NCI-H69 (cell line): ENCODE measurements around the gene SCCPDH.

Experiments used
- DNase-seq: peaks from one replicate; lab custom pipeline; 2025; lab: John Stamatoyannopoulos, UW

SCCPDH gene

DNA sequence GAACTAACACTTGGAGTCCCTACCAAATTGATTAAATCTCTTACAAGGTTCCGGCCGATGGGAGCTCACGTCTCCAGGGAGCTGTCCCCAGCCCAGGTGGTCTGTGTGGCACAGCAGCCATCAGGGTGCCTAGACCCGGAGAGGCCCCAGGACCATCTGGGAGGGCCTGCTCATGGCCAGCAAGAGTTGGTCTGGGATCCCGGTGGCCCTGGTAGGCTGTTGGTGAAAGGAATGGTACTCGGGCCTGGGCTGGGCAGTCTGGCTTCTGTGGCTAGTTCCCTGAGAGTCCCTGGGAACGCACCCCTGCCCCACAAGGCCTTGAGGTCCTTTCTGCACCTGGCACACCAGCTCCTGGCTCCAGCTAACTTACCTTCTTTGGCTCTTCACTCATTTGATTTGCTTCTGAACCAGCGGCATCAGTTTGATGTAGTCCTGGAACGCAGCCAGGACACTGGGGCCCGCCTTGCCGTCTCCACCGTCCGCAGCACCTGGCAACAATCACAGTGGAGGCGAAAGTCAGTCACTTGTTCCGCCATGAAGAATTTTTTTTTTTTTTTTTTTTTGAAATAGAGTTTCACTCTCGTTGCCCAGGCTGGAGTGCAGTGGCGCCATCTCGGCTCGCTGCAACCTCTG lies 62.5 kb downstream of the SCCPDH start:
- peak; percentile 87 for DNase-seq

DNA sequence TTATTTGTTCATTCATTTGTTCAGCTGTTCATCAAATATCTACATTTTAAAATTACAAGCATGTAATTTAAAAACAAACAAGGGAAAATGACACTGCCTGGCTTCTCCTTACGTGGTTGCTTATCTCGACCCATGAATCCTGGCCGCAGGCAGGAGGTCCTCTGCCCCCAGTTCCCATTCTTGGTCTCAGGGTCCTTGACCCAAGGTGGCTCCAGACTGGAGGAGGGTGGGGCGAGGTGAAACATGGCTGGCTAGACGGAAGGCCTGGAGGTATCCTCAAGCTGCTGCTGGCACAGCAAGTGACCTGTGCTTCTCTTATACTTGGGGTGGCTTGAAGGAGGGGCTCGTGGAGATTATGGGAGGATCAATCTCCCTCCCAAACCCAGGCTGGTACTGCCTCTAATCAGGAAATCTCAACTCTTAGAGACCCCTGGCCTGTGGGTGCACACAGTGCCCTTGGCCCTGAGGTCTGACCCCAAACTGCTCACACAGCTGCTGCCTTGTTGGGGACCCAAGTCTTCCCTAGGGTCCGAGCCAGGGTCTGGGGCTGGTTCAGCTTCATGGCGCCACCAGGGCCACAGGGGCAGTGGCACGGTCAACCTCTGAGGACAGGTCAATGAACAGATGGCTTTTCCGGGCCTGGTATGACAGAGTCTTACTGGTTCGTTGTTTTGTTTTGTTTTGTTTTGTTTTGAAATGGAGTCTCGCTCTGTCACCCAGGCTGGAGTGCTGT lies 63.7 kb downstream of the SCCPDH start:
- peak; percentile 14 for DNase-seq

DNA sequence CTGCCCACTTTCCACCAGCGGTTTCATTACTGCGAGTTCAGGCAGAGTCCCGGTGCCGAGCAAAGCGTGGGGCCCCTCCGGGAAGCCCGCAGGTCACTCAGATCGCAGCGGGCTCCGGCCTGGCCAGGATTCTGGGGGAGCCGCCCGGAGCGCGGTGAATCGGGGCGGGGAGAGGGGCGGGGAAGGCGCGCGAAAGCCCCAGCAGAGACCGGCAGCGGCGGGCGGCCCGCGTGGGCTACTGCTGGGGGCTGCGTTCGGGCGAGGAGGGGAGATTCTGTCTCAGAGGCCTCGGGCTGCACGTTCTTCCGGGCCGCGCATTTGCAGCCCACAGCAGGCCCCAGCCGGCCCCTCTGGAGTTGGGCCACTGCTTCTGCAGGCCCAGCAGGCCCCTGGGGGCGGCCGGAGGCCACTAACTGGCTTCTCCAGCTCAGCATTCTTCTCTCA lies 64.7 kb downstream of the SCCPDH start:
- DNase-seq, result no peak

DNA sequence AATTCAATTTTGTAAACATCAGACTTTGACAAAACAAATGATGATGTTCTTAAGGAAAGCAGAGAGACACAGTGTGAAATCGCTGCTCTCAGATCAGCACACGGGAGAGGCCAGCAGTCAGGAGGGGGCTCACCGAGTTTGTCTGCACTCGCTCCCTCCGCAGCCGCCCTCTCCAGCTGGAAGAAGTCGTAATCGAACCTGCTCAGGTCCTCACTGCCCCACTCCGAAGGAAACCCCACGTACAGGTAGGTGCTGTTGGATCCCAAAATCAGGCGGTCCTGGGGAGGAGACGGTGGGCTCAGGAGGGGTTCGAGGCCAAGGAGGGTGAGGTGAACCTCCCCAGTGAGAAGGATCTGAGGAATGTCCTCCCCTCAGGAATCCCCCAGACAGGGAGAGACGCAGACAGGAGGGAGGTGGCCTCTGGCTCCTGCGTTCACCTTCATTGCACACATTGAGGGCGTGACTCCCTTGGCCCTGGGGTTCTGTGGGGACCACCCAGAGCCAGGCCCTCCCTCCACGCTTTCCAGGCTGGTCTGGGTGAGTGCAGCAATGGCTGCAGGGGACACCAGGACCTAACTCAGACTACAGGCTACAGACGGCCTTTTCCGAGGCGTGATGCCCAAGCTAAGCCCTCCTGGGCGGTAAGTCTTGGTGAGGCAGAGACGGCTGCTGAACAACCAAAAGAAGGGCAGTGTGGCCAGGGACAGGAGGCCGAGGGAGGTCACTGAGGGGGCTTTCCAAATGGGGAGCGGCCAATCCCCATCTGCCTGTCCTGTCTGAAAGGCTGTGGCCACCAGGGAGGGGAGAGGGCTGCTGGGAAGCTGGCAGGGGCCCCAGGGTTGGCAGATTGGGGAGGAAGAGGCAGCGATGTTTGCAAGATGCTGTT lies 65.5 kb downstream of the SCCPDH start:
- no peak for DNase-seq

DNA sequence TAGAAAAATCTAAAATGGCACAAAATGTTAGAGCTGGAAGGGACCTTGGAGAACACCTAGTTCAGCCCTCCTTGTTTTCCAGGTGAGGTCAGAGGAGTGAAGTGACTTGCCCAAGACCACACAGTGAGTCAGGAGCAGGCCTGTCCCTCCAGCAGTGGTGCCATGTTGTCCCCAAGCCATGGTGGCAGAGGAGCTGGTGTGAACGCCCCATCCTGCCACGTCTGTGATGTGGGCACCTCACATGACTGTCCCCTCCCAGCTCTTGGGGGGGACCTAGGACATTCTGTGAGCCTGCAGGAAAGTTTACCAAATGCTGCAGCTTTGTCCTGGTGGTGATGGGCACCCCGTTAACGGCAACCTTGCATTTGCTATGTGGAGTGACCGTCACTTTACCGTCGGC lies 66.2 kb downstream of the SCCPDH start:
- no peak for DNase-seq

DNA sequence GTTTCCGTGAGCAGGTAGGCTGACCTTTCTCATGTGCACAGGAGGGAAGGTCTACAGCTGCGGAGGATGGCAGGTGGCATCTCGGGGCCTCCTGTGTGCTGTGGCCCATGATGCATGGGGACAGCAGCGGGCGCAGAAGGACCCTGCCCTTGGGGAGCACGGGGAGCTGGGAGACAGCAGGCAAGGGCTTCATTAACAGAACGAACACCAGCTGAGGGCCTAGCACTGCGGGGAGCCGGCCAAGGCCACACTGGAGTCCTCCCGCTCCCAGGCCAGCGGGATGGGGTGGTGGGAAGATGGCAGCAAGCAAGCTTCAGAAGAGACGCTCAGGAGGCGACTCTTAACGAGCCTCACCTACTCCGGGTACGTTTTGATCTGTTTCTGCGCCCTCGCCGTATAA lies 66.6 kb downstream of the SCCPDH start:
- DNase-seq, result no peak

DNA sequence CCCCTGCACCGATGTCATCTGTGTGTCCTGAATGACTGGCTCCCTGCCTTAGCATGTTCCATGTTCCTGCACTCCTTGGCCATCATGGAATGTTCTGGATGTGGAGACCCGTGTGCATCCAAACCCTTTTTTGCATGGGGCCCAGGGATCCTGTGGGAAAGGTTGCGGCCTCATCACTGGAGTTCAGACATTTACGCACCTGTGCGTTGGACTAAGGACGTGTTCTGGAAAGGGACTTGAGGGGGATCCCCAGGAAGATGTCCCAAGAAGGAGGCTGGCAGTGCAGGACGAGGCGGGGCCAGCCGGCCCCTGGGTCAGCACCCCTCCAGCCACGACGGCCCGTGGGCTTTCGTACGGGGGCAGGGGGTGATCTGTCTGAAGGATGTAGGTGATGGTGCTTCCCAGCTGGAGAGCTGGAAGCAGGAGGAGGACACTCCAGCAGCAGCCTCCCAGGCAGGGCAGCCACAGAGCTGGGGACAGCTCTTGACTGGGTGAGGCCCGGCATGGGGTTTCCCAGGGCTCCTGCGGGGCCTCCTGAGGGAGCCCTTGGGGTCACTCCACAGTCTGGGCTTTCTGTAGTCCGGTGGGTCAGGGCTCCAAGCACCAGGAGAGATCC lies 67.2 kb downstream of the SCCPDH start:
- DNase-seq, result no peak

DNA sequence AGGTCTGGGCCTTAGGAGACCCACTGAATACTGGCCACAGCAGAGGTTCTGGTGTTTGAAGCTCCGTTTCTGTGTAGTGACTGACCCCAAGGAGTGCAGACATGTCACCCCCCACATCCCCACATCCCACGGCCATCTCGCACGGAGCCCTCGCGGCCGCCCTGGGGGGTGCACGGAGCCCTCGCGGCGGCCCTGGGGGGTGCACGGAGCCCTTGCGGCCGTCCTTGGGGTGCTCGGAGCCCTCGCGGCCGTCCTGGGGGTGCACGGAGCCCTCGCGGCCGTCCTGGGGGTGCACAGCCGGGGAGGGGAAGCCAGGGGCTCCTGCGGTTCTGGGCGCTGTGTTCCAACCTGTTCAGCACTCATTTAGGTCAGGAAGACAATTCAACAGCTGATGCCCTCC lies 68.4 kb downstream of the SCCPDH start:
- DNase-seq, result no peak

DNA sequence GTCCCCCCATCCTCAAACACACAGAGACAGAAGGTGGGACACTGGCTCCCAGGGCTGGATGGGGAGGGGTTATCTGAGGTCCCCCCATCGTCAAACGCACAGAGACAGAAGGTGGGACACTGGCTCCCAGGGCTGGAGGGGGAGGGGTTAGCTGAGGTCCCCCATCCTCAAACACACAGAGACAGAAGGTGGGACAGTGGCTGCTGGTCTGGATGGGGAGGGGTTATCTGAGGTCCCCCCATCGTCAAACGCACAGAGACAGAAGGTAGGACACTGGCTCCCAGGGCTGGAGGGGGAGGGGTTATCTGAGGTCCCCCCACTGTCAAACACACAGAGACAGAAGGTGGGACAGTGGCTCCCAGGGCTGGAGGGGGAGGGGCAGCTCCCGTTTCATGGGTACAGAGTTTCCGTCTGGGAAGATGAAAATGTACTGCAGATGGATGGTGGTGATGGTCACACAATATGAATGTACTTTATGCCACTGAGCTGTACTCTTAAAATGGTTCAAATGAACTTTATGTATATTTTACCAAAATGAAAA lies 69.2 kb downstream of the SCCPDH start:
- no peak for DNase-seq

DNA sequence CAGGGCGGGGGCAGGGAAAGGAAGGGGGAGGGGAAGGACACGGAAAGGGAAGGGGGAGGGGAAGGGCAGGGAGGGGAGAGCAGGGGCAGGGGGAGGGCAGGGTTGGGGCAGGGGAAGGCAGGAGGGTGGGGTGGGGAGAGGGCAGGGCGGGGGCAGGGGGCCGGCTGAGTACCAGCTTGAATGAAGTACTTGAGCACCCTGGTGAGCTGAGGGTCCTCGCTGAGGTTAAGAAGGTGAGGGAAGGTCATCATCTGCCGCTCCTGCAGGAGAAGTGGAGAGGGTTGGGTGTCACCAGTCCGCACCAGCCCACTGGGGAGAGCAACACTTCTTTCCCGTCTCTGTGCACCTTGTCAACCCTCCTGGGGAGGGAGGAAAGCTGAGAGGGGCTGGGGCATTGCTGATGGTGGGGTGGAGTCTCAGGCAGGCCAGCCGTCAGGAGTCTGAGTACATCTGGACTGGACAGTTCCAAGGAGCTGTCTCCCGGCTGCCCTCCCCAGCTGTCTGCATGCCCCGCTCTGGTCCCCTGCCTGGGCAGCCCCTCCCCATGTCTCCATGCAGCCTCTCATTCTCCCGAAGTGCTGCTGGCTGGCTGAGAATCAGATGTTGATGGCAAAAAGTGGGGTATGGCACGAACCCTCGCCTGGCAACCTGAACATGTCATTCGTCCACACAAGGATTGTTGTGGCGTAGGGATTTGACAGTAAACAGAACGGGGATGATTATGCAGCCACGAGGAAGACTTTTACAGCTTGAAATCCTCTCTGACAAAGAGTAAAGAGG lies 70.0 kb downstream of the SCCPDH start:
- DNase-seq, result peak; percentile 11

DNA sequence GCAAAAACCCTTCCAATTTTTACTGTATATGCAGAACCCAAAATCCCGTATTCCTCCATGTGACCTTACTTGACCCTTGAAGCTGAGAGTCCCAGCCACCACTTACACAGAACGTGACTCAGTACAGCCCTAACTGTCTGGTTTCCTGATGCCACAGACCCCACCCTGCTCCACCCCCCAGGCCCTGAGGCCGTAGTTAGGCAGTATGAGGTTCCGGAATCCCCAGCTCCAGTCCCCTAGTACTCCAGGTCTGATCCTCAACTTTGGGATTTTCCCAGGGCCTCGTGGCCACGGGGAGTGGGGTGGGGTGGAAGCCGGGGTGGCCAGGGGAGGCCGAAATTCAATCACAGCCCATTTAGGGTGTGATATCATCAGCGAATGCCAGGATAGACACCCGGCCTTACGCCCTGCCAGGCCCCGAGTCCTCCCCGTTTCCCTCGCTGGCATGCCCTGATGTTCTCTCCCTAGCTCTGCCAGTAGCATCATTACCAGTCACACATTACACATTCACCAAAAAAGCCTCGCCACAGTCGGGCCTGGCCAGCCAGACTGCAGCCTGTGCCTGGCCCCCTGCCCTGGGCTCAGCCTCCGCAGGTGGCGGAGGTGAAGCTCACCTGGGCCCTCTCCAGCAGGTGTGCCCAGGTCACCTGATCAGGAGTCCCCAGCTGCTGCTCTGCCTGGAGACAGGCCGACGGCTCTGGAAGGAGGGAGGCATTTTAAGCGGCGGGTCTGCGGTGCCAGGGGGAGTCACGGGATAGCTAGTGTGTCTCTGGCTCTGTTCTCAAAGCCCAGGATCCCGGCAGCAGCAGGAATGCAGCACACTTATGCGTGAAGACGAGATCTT lies 70.8 kb downstream of the SCCPDH start:
- DNase-seq, result peak; percentile 43

DNA sequence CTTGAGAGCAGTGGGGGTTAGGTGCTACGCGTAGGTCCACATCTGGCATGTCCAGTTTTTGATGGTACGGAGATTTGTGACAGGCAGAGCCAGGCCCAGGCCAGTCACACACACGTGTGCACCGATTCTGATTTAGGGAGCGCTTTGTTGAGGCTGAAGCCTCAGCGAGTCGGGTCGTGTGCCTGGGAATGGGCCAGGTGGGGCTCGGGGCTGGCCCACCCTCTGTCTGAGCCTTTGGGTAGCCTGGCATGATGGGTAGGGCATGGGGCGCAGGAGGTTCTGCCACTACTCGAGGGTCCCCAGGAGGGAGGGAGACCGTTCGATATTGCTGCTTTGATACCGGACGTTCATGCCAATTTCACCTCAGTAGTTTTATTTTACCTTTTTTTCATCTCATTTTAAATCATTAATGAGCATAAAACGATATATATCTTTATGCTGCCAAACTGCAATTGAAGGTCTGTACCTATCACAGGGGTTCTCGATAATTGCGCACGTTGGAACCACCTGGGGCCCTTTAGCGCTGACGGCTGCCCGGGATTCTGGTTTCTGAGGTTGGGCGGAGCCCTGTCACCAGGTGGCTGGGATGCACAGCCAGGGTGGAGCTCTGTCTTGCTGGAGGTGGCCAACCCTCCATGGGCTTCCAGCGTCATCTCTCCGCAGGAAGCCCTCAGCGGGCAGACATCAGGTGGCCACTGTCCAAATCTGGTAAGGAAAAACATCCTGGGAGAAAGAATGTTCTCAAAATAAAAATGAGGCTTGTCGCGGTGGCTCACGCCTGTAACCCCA lies 71.9 kb downstream of the SCCPDH start:
- peak; percentile 57 for DNase-seq

DNA sequence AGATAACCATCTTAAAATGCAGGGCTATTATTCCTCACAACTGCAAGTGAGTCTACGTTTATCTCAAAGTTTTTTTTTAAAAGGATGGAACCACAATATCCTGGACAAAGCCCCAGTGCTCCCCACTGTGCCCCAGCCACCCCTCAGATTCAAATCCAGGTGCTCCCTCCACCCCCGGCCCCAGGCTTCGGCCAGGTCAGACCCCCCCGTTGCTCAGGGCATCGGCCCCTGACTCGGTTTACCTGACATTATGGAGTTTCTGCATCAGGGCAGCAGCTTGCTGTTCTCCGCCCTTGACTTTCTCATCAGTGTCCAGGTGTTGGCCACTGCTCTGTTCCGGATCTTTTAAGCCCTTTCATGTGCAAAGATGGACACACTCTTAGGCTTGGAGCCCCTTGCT lies 72.9 kb downstream of the SCCPDH start:
- DNase-seq, result no peak

DNA sequence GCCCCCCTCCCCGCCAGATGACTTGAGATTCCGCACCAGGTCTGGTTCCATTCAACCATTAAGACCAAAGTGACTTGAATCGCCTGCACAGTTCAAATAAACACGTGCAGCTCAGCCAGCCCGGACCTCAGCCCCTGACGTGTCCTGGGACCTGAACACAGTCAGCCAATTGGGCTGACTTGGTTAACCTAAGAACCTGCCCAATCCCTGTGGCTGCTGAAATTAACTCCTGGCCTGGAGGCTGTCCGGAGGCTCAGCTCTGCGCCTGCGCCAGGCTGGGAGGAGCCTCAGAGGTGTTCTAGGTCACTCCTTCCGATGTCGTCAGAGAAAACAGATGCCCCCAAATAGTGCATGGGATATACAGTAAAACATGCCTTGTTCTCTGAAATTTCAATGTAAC lies 73.4 kb downstream of the SCCPDH start:
- DNase-seq, result no peak

DNA sequence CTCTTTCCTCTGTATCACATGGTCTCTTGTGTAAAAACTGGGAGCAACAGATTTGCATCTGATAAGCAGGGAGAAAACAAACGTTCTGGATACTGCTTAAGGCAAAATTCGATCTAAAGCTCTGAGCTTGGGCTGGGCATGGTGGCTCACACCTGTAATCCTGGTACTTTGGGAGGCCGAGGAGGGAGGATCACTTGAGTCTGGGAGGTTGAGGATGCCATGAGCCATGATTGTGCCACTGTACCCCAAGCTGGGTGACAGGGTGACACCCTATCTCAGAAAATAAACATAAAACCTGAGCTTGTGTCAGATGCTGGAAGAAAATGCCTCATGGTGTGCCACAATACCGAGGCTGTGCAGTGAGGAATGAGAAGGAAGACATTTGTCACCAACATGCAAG lies 73.9 kb downstream of the SCCPDH start:
- no peak for DNase-seq

DNA sequence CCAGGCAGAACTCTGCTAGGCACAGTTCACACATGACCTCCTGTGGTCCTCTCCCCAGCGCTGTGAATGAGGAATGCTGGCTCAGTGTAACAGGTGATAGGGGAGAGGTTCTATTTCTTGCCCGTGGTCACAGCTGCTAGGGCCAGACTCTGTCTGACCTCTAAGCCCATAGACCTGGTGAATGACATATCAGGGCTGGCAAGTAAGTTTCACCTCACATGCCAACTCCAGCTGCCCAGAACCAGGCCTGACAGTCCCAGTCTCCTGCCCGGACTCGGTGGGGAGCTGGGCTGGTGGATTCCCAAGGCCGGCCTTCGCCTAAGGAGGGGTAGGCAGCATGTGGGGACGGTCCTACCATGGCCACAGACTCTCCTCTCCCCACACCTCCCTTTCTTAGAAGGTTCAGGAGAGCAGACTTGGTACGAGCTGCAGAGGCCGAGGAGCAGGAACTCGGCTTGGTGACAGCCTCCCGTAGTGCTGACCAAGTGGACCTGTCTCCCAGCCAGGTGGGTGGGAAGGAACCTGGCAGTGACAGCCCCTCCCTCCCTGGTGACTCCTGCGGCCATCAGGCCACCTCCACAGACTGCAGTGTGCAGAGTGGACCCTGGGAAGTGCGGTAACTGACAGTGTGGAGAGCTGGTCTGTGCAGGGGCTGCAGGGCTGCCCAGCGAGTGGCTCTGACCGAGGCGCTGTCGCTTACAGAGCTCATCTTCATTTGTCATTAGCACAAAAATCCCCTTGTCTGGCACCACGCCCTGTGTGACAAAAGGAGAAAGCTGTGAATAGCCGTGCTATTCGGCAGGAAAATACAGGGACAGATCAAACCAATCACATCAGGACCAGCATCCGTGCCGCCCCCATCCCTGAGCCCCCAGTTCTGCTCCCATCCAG lies 74.6 kb downstream of the SCCPDH start:
- no peak for DNase-seq

DNA sequence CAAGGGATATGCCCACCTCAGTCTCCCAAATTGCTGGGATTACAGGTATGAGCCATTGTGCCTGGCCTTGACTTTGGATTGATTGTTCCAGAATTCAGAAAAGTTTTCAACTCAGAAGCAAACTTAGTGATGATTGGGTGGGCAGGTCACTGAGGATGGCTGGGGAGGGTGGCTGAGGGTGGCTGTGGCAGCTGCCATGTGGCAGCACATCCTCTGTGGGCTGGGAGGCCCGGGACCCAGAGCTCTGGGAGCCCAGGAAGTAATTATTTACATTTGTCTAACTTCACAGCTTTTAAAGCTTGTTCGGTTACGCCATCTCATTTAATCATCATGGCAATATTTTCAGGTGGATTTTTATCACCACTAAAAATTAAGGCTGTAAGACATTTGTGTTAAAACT lies 76.1 kb downstream of the SCCPDH start:
- no peak for DNase-seq

DNA sequence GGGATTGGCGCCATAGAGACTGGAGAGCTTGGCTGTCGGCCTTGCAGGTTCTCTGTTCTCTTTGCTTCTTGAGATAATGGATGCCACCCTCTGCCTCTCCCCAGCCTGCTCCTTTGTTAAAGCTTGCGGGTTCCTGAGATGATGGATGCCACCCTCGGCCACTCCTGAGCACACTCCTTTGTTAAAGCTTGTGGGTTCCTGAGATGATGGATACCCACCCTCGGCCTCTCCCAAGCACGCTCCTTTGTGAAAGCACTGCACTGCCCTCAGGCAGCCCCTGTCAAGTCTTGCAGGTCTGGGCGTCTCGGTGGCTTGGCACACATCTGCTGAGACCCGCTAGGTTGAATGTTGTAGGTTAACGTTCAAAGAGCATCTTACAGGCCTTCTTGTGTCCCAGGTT lies 76.5 kb downstream of the SCCPDH start:
- DNase-seq, result peak; percentile 47
